AG10803 (cell line): Measurements from ENCODE around the gene FLOT2.

Source experiments
- DNase-seq: peaks from one replicate; pipeline ENCODE4 v3.0.0; 2010; ENCODE audit warnings: low read depth
- H3K4me3 ChIP-seq: 2 replicates; pipeline ENCODE4 v1.5.1; 2011; ENCODE audit warnings: mild to moderate bottlenecking, low read length, control low read depth
- TF ChIP-seq, protein P1 (sequence below): conservative IDR thresholded peaks from 2 replicates; pipeline ENCODE4 v1.5.1; 2011; ENCODE audit warnings: mild to moderate bottlenecking, low read length, control low read depth, inconsistent platforms

Gene FLOT2, protein sequence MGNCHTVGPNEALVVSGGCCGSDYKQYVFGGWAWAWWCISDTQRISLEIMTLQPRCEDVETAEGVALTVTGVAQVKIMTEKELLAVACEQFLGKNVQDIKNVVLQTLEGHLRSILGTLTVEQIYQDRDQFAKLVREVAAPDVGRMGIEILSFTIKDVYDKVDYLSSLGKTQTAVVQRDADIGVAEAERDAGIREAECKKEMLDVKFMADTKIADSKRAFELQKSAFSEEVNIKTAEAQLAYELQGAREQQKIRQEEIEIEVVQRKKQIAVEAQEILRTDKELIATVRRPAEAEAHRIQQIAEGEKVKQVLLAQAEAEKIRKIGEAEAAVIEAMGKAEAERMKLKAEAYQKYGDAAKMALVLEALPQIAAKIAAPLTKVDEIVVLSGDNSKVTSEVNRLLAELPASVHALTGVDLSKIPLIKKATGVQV

DNA sequence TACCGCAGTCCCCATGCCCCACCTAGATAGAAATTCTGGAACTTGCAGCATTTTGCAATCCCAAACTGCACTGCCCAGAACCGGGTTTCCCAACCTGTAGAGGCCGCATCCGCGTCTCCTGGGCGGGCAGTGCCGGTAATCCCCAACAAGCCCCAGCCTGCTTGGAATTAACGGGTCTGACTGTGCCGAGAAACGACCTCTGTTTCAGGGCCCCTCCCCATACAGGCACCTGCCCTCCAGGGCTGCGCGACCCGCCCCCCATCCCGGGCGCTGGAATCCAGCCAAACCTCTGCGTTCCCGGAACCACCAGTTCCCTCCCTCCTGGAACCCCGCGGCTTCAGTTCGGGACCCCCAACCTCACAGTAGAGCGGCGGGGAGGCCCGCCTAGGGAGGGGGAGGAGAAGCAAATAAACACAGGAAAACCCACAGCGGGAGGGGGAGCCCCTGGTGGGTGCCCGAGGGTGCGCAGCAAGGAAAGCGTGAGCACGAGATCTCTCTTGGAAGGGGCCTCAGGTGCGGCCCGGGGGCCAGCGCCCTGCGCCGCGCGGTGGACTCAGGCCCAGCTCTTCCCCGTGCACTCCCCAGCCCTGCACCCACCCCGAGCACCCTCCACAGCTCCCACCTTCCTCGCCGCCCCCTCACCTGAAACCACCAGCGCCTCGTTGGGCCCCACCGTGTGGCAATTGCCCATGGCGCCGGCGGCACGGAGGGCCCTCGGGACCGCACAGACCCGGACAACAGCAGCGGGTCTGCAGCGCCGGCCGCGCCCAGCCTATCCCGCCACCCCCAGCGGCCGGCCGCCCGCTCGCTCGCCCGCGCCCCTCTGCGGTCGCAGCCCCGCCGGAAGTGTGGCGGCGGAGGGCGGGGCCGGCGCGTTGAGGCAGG lies at the start of gene FLOT2:
TSS of gene FLOT2 (minus strand) at position 850 of the 885 bp plus-strand sequence. CDS start at position 691, 159 bp downstream.
- H3K4me3 ChIP-seq, result peak within 1 kb of the TSS; percentile 79
- TF ChIP-seq, protein P1, sequence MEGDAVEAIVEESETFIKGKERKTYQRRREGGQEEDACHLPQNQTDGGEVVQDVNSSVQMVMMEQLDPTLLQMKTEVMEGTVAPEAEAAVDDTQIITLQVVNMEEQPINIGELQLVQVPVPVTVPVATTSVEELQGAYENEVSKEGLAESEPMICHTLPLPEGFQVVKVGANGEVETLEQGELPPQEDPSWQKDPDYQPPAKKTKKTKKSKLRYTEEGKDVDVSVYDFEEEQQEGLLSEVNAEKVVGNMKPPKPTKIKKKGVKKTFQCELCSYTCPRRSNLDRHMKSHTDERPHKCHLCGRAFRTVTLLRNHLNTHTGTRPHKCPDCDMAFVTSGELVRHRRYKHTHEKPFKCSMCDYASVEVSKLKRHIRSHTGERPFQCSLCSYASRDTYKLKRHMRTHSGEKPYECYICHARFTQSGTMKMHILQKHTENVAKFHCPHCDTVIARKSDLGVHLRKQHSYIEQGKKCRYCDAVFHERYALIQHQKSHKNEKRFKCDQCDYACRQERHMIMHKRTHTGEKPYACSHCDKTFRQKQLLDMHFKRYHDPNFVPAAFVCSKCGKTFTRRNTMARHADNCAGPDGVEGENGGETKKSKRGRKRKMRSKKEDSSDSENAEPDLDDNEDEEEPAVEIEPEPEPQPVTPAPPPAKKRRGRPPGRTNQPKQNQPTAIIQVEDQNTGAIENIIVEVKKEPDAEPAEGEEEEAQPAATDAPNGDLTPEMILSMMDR, result peak; percentile 45
- peak; percentile 48 for DNase-seq

DNA sequence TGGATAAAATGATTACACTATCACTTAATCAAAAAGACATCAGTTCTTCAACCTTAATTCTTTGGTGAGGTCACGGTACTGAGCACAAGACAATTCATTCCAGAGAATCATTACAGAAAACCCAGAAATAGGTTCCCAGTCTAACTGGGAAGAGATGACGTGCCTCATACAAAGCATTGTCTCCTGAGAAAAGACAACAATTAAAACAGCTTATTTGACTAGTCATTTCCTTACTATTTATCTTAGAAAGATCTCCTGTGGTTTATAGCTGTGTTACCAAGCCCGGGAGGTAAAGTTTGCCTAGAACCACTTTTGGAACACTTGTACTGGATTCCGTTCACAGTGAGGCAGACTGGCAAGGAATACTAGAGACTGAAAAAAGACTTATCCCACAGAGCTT lies 48.7 kb upstream of the FLOT2 start:
- H3K4me3 ChIP-seq, result no peak overlapping the region
- DNase-seq, result peak; percentile 76
- TF ChIP-seq, protein P1, result no peak

DNA sequence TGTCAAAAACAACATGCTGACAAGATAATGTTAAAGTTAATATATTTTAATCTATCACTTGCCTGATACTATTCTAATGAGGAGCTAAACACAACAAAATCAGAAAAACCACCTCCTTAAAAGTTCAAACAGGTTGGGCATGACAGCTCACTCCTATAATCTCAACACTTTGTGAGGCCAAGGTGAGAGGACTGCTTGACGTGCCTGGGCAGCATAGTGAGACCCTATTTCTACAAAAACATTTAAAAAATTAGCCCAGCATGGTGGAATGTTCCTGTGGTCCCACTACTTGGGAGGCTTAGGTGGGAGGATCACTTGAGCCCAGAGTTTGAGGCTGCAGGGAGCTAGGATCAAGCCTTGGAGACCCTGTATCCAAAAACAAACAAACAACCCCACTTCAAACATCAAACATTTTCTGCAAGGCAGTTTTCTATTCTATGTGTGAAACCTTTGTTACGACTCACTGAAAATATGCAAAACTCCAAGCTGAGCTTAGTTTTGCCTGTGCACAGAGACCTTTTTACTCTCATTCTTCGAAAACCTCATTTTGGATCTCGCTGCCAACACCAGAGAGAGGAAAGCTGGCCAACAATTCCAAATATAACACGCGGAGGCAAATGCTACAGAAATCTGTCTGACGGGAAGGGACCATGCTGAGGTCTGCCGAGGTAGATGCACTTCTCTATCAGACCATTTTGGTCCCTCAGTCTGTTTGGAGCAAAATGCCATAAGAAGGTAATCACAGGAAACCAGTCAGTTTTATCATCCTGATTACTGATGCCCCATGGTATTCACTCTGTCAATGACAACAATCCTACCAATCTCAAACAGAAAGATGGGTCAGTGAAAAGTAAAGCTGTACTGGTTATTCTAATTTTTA lies 47.6 kb upstream of the FLOT2 start:
- DNase-seq, result peak; percentile 64
- H3K4me3 ChIP-seq, result peak overlapping the region; percentile 18; the same call in 1 of the 2 replicates
- TF ChIP-seq, protein P1, result no peak

DNA sequence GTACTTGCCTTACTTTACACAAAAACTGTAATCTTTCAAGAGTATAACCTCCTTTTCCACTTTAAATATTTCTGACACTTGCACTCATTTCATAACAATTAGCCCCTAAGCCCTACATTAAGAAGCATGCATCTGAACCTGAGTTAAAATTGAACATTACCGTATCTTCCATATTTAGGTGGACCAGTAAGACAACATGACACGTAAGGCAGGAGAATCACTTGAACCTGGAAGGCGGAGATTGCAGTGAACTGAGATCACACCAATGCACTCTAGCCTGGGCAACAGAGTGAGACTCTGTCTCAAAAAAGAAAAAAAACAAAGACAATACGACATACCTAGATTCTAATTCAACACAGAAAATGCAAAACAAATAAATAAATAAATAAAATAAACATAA lies 46.8 kb upstream of the FLOT2 start:
- TF ChIP-seq, protein P1, result no peak
- no peak for DNase-seq
- no peak overlapping the region for H3K4me3 ChIP-seq

DNA sequence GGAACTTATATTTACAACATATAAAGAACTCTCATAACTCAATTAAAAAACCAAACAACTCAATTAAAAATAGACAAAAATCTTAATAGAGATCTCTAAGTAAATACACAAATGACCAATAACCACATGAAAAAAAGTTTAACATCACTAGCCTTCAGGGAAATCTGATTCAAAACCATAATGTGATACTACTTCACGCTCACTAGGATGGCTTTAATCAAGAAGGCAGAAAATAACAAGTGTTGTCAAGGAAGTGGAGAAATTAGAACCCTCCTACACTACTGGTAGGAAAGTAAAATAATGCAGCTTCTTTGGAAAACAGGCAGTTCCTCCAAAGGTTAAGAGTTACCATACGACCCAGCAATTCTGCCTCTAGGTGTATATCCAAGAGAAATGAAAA lies 45.4 kb upstream of the FLOT2 start:
- TF ChIP-seq, protein P1, result no peak
- DNase-seq, result no peak
- no peak overlapping the region for H3K4me3 ChIP-seq

DNA sequence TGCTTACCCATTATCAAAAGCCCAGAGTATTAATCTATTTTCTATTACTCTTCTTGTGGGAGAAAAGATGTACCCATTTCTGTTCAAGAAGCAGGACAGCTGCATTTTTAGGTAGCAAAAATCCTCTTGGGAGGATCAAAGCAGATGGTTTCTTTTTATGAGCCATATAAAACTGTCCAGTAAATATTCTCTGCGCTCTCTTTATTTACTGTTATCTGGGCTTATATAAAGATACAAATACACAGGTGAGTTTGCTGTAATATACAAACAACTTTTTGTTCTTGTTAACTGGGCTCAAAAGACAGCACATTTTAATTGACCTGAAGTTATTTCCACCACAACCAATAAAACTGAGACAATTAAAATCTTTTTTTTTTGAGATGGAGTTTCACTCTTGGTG lies 43.7 kb upstream of the FLOT2 start:
- DNase-seq, result no peak
- no peak overlapping the region for H3K4me3 ChIP-seq
- TF ChIP-seq, protein P1, result no peak
